H1 (cell line): ENCODE results near the gene DDR1. TPM values are rescaled to one million over a fixed set of nuclear protein-coding genes. Genes with fewer than 3 reads are reported as not detected.

Experiments
- CTCF ChIA-PET: fragments of 300-600 bp; sonication (Branson Sonifier 250); formaldehyde crosslinking; loops from one replicate; lab custom pipeline; 2021; ENCODE audit not compliant: partially characterized antibody; lab: Charles Lee
- POLR2A ChIA-PET: fragments of 300-600 bp; sonication (Branson Sonifier 250); formaldehyde crosslinking; loops from one replicate; lab custom pipeline; 2021; ENCODE audit warnings: inconsistent platforms; ENCODE audit not compliant: partially characterized antibody; lab: Charles Lee
- DNase-seq, 2 experiments: peaks; one replicate each; pipeline versions ENCODE4 v3.0.0 to v3.0.0-alpha.2; 2010 to 2022; ENCODE audit warnings: low spot score in 2 of 2, low read depth in 1 of 2, mixed read lengths in 1 of 2
- FAIRE-seq: peaks from 2 replicates; lab custom pipeline; 2011; peaks lifted over from hg19 to GRCh38; lab: Jason Lieb, UNC
- H2AFZ ChIP-seq: 2 replicates; pipeline ENCODE4 v1.8.1; 2012; ENCODE audit warnings: low read length, inconsistent platforms
- H2AK5ac ChIP-seq: 2 replicates; pipeline ENCODE4 v1.6.1; 2013; ENCODE audit warnings: low read depth, low read length
- H2BK120ac ChIP-seq: replicated peaks from 2 replicates; pipeline ENCODE3; 2013; ENCODE audit warnings: low read depth, low read length, inconsistent platforms
- H2BK12ac ChIP-seq: 2 replicates; pipeline ENCODE4 v1.6.1; 2013; ENCODE audit warnings: low read depth, low read length
- H2BK15ac ChIP-seq: 2 replicates; pipeline ENCODE4 v1.6.1; 2013; ENCODE audit warnings: low read length
- H2BK20ac ChIP-seq: 2 replicates; pipeline ENCODE4 v1.6.1; 2013; ENCODE audit warnings: low read length
- H2BK5ac ChIP-seq: 2 replicates; pipeline ENCODE4 v1.6.1; 2013; ENCODE audit warnings: low read depth, low read length
- H3K14ac ChIP-seq: 2 replicates; pipeline ENCODE4 v1.6.1; 2013; ENCODE audit warnings: inconsistent platforms; ENCODE audit not compliant: insufficient read length
- H3K18ac ChIP-seq: 2 replicates; pipeline ENCODE4 v1.6.1; 2013; ENCODE audit warnings: low read length; ENCODE audit errors: extremely low read depth
- H3K23ac ChIP-seq: 2 replicates; pipeline ENCODE4 v1.6.1; 2013; ENCODE audit warnings: inconsistent platforms; ENCODE audit not compliant: insufficient read length
- H3K23me2 ChIP-seq: 2 replicates; pipeline ENCODE4 v1.6.1; 2013; ENCODE audit warnings: low read depth, low read length
- H3K27ac ChIP-seq: 2 replicates; pipeline ENCODE4 v1.6.1; 2011; ENCODE audit warnings: low read depth, low read length, inconsistent platforms
- H3K27me3 ChIP-seq, 4 experiments: replicated peaks in 1 of 4; 1 replicate in 1 of 4; 2 replicates in 3 of 4; pipeline versions ENCODE4 v1.6.1 to v1.8.1; 2011 to 2013; ENCODE audit warnings: low read length in 3 of 4, mild to moderate bottlenecking in 3 of 4, inconsistent platforms in 2 of 4, mixed read lengths in 2 of 4, moderate library complexity in 1 of 4; ENCODE audit not compliant: control insufficient read depth in 3 of 4, insufficient read depth in 3 of 4; ENCODE audit errors: extremely low read depth in 1 of 4
- H3K36me3 ChIP-seq, 4 experiments: 2 replicates each; pipeline versions ENCODE4 v1.6.1 to v1.8.1; 2011 to 2013; ENCODE audit warnings: mild to moderate bottlenecking in 4 of 4, low read length in 3 of 4, moderate library complexity in 2 of 4, control low read depth in 1 of 4, inconsistent platforms in 1 of 4; ENCODE audit not compliant: insufficient read depth in 4 of 4, control insufficient read depth in 2 of 4
- H3K4ac ChIP-seq: replicated peaks from 2 replicates; pipeline ENCODE3; 2013; ENCODE audit warnings: low read length, low read depth, mixed read lengths, inconsistent platforms; ENCODE audit not compliant: insufficient read length
- H3K4me1 ChIP-seq, 4 experiments: replicated peaks in 1 of 4; 1 replicate in 1 of 4; 2 replicates in 3 of 4; pipeline versions ENCODE4 v1.6.1 to v1.8.1; 2011 to 2013; ENCODE audit warnings: low read length in 3 of 4, inconsistent platforms in 2 of 4, mixed read lengths in 1 of 4; ENCODE audit not compliant: insufficient read depth in 4 of 4, control insufficient read depth in 3 of 4
- H3K4me2 ChIP-seq, 2 experiments: 2 replicates each; pipeline versions ENCODE4 v1.6.1 to v1.8.1; 2011 to 2013; ENCODE audit warnings: low read depth in 2 of 2, low read length in 2 of 2, control low read depth in 1 of 2, inconsistent platforms in 1 of 2, mild to moderate bottlenecking in 1 of 2; ENCODE audit not compliant: insufficient read depth in 1 of 2
- H3K4me3 ChIP-seq, 4 experiments: fragments of 200-600, 300-600 bp in 1 of 4; sonication (generic), shearing (Covaris generic), sonication (Bioruptor Twin) in 1 of 4; 2 replicates each; pipeline versions ENCODE4 v1.5.1 to v1.8.1; 2011 to 2016; ENCODE audit warnings: low read length in 4 of 4, low read depth in 3 of 4, control low read depth in 2 of 4, inconsistent platforms in 2 of 4, mild to moderate bottlenecking in 2 of 4, mixed read lengths in 1 of 4, moderate library complexity in 1 of 4; ENCODE audit not compliant: insufficient read depth in 2 of 4; ENCODE audit errors: extremely low read depth in 1 of 4
- H3K56ac ChIP-seq: replicated peaks from 2 replicates; pipeline ENCODE3; 2013; ENCODE audit warnings: low read depth, mild to moderate bottlenecking, mixed read lengths, low read length, inconsistent platforms; ENCODE audit not compliant: insufficient read length
- H3K79me1 ChIP-seq: 2 replicates; pipeline ENCODE4 v1.6.1; 2013; ENCODE audit warnings: low read depth, low read length, control low read depth
- H3K79me2 ChIP-seq, 2 experiments: 2 replicates each; pipeline versions ENCODE4 v1.6.1 to v1.8.1; 2012 to 2013; ENCODE audit warnings: low read length in 2 of 2, mild to moderate bottlenecking in 2 of 2, inconsistent platforms in 1 of 2; ENCODE audit not compliant: insufficient read depth in 2 of 2, control insufficient read depth in 1 of 2
- H3K9ac ChIP-seq, 4 experiments: replicated peaks in 1 of 4; 1 replicate in 1 of 4; 2 replicates in 3 of 4; pipeline versions ENCODE4 v1.6.1 to v1.8.1; 2011 to 2013; ENCODE audit warnings: low read depth in 3 of 4, low read length in 3 of 4, control low read depth in 2 of 4, mild to moderate bottlenecking in 2 of 4, moderate library complexity in 2 of 4, inconsistent platforms in 1 of 4; ENCODE audit errors: extremely low read depth in 1 of 4
- H3K9me3 ChIP-seq, 2 experiments: 2 replicates each; pipeline versions ENCODE4 v1.6.1 to v1.8.1; 2012 to 2013; ENCODE audit warnings: mild to moderate bottlenecking in 2 of 2, moderate library complexity in 2 of 2, control low read depth in 1 of 2, inconsistent platforms in 1 of 2, low read depth in 1 of 2, low read length in 1 of 2, mixed read lengths in 1 of 2; ENCODE audit not compliant: insufficient read depth in 2 of 2
- H4K20me1 ChIP-seq, 2 experiments: replicated peaks in 1 of 2; 2 replicates each; pipeline versions ENCODE3 to v1.8.1; 2011 to 2013; ENCODE audit warnings: inconsistent platforms in 2 of 2, low read length in 2 of 2, mild to moderate bottlenecking in 1 of 2; ENCODE audit not compliant: insufficient read depth in 2 of 2, control insufficient read depth in 1 of 2
- H4K5ac ChIP-seq: 2 replicates; pipeline ENCODE4 v1.6.1; 2013; ENCODE audit warnings: low read length, low read depth, mixed read lengths, inconsistent platforms; ENCODE audit not compliant: insufficient read length
- H4K8ac ChIP-seq: 2 replicates; pipeline ENCODE4 v1.8.0; 2013; ENCODE audit warnings: mild to moderate bottlenecking, moderate library complexity, low read length, inconsistent platforms; ENCODE audit not compliant: insufficient read depth; ENCODE audit errors: extremely low read depth
- H4K91ac ChIP-seq: replicated peaks from 2 replicates; pipeline ENCODE3; 2013; ENCODE audit warnings: low read length, mixed read lengths, inconsistent platforms; ENCODE audit not compliant: insufficient read length
- CTCF ChIP-seq, 3 experiments: IDR thresholded peaks; 1 replicate in 2 of 3; 2 replicates in 1 of 3; pipeline versions ENCODE4 v1.5.1 to v1.6.1; 2011; ENCODE audit warnings: low read length in 3 of 3, mild to moderate bottlenecking in 3 of 3, inconsistent platforms in 2 of 3, low read depth in 1 of 3, moderate library complexity in 1 of 3; ENCODE audit not compliant: insufficient read depth in 1 of 3; ENCODE audit errors: control extremely low read depth in 1 of 3
- FOSL1 ChIP-seq: IDR thresholded peaks from 2 replicates; pipeline ENCODE4 v1.6.1; 2011; ENCODE audit warnings: mild to moderate bottlenecking, low read depth, low read length, moderate library complexity; ENCODE audit not compliant: insufficient read depth
- RFX5 ChIP-seq: IDR thresholded peaks from 2 replicates; pipeline ENCODE4 v1.6.1; 2011; ENCODE audit warnings: low read depth, low read length, improper control_type of control experiment, borderline replicate concordance
- SIN3A ChIP-seq, 2 experiments: IDR thresholded peaks in 1 of 2; conservative IDR thresholded peaks in 1 of 2; 2 replicates each; pipeline ENCODE4 v1.6.1; 2011 to 2012; ENCODE audit warnings: low read length in 2 of 2, improper control_type of control experiment in 1 of 2, low read depth in 1 of 2, mild to moderate bottlenecking in 1 of 2
- SP4 ChIP-seq: IDR thresholded peaks from 2 replicates; pipeline ENCODE4 v1.6.1; 2012; ENCODE audit warnings: low read length, inconsistent platforms
- TAF7 ChIP-seq: optimal IDR thresholded peaks from 2 replicates; pipeline ENCODE3; 2011; ENCODE audit warnings: low read depth, mild to moderate bottlenecking, inconsistent platforms, low read length, moderate library complexity, borderline replicate concordance
- WGBS, 2 experiments: shearing (Covaris generic) in 1 of 2; methylation state at CpG; one replicate each; pipeline versions ENCODE4 v1.1.6 to v1.1.7; 2013 to 2015; ENCODE audit warnings: low lambda C conversion rate in 2 of 2, mixed read lengths in 2 of 2, inconsistent platforms in 1 of 2, low coverage in 1 of 2, missing lambda C conversion rate in 1 of 2; ENCODE audit not compliant: insufficient replicate concordance in 2 of 2, insufficient coverage in 1 of 2, insufficient read length in 1 of 2; ENCODE audit errors: extremely low coverage in 1 of 2, missing lambda C conversion rate in 1 of 2; 5-methylcytosine and 5-hydroxymethylcytosine counted together
- polyA plus RNA-seq, 7 experiments: library from polyadenylated mRNA; depleted of rRNA in 3 of 7; stranded (reverse) in 5 of 7; unstranded in 2 of 7; fragments of >200 nt in 5 of 7; fragments of 200-250 nt in 2 of 7; gene quantifications; 1 replicate in 5 of 7; 2 replicates in 1 of 7; 4 replicates in 1 of 7; pipeline versions ENCODE4 v1.2.1 to v1.2.3, GENCODE V29; 2011 to 2013; ENCODE audit warnings: missing spikeins in 2 of 7, mixed read lengths in 2 of 7
- total RNA-seq: library from RNA; stranded (reverse); fragmentation: NEBNext Ultra II Directional; extraction: Animal tissue kit (Norgen Biotek cat#: 25700); gene quantifications from 2 replicates; pipeline ENCODE4 v1.2.1, GENCODE V29; 2021

DDR1 gene
- total and polyA plus RNA-seq, 2 of the 8 experiments (the other 6 are each of a cell fraction or from before 2014, with no cell fraction given) = 99.4 to 181 TPM

- Histone ChIP-seq H2BK12ac (peak overlapping the region; percentile 21; the same call in 1 of the 2 replicates), H4K8ac (no peak overlapping the region), H3K36me3 (peaks cover 17 to 28% (median 22%) of the 10 kb centered on the region in 4 experiments), H3K56ac (peak overlapping the region; percentile 52), H4K91ac (peak overlapping the region; percentile 82), H3K14ac (no peak overlapping the region), H4K5ac (peak overlapping the region; percentile 48), H3K9ac (peak overlapping the region in 3 of 4 experiments; percentile 65 to 76 (median 73); a peak in 6 of 7 replicates), H3K4ac (peak overlapping the region; percentile 79), H3K79me1 (peaks cover 21% of the 10 kb centered on the region), H2BK5ac (peak overlapping the region; percentile 94), H2BK15ac (0 out of 2 replicates have a peak overlapping the region, but pooled peaks have one; percentile 97), H2BK120ac (no peak overlapping the region), H3K23ac (no peak overlapping the region), H2AFZ (no peak overlapping the region), H3K18ac (peak overlapping the region; percentile 99), H2AK5ac (peak overlapping the region; percentile 13; the same call in 1 of the 2 replicates), H3K79me2 (peaks cover 9 to 84% of the 10 kb centered on the region in 2 experiments), H3K4me2 (peak overlapping the region; percentile 90 to 92), H3K23me2 (peaks cover 32% of the 10 kb centered on the region), H3K4me3 (peak overlapping the region; percentile 51 to 86 (median 61)), H2BK20ac (peak overlapping the region; percentile 23; the same call in 1 of the 2 replicates), H3K9me3 (no peaks in the 10 kb centered on the region), H4K20me1 (peaks cover 2 to 24% of the 10 kb centered on the region in 2 experiments), H3K4me1 (peaks cover 6 to 46% (median 31%) of the 10 kb centered on the region in 4 experiments), H3K27ac (peak overlapping the region; percentile 86), H3K27me3 (no peaks in the 10 kb centered on the region)
- FAIRE-seq = peak; percentile 48
- POLR2A ChIA-PET = interaction anchor here (0.6 to 19.5 kb wide), 15 partner anchors 8 to 956 kb away, joined by 3 to 452 read pairs (median 3); partner anchors contain the start of genes FLOT1, GTF2H4, IER3 and VARS2
- 3% methylated on average over 18 of the region's 18 CpGs; no CpG with 5 or more reads in 1 of the 2 experiments for whole genome bisulfite sequencing, 2 experiments
- DNase-seq = peak; percentile 87 to 91
- CTCF ChIA-PET = interaction anchor here (0.6 to 29.0 kb wide), 9 partner anchors 10 to 193 kb away, joined by 3 to 610 read pairs (median 6); partner anchors contain the start of genes MUCL3 and VARS2
- no peak for TF ChIP-seq SP4
- TF ChIP-seq TAF7 = peak; percentile 20
- TF ChIP-seq SIN3A (conservative IDR thresholded peaks at IDR 0.05 in 1 of 2, IDR thresholded peaks at IDR 0.05 in 1 of 2; ENCODE audit: low read depth in 1 of 2, low read length in 2 of 2) = peak; percentile 93 to 96
- no peak for TF ChIP-seq RFX5
- no peak for TF ChIP-seq CTCF (IDR thresholded peaks at IDR 0.05; ENCODE audit: control extremely low read depth in 1 of 3, insufficient read depth in 1 of 3, low read depth in 1 of 3, low read length in 3 of 3)
- TF ChIP-seq FOSL1 = no peak; the same call in 1 of the 2 replicates
These were observed 1.9 kb downstream of the DDR1 start for GRCh38 chr6:30885999-30886896.
